Activated T-cell treated with anti-CD3 and anti-CD28 coated beads, Interleukin-2, amount 50 U/mL, for 24 hours (primary cell): ENCODE measurements around the gene FAM3A.

Experiments
- DNase-seq: peaks from one replicate; pipeline ENCODE4 v3.0.0-alpha.2; 2020
- H3K27ac Mint-ChIP-seq: 2 replicates; pipeline ENCODE4 v1.8.0; 2020; ENCODE audit warnings: mild to moderate bottlenecking, mixed read lengths
- H3K27me3 Mint-ChIP-seq: 2 replicates; pipeline ENCODE4 v1.8.0; 2020; ENCODE audit warnings: mixed read lengths
- H3K36me3 Mint-ChIP-seq: 2 replicates; pipeline ENCODE4 v1.8.0; 2020; ENCODE audit warnings: low read depth, mixed read lengths
- H3K4me1 Mint-ChIP-seq: 2 replicates; pipeline ENCODE4 v1.8.0; 2020; ENCODE audit warnings: low read depth, mixed read lengths
- H3K4me3 Mint-ChIP-seq: 2 replicates; pipeline ENCODE4 v1.8.0; 2020; ENCODE audit warnings: mild to moderate bottlenecking, moderate library complexity, mixed read lengths
- H3K9me3 Mint-ChIP-seq: 2 replicates; pipeline ENCODE4 v1.8.0; 2020; ENCODE audit warnings: mixed read lengths

Gene FAM3A

DNA sequence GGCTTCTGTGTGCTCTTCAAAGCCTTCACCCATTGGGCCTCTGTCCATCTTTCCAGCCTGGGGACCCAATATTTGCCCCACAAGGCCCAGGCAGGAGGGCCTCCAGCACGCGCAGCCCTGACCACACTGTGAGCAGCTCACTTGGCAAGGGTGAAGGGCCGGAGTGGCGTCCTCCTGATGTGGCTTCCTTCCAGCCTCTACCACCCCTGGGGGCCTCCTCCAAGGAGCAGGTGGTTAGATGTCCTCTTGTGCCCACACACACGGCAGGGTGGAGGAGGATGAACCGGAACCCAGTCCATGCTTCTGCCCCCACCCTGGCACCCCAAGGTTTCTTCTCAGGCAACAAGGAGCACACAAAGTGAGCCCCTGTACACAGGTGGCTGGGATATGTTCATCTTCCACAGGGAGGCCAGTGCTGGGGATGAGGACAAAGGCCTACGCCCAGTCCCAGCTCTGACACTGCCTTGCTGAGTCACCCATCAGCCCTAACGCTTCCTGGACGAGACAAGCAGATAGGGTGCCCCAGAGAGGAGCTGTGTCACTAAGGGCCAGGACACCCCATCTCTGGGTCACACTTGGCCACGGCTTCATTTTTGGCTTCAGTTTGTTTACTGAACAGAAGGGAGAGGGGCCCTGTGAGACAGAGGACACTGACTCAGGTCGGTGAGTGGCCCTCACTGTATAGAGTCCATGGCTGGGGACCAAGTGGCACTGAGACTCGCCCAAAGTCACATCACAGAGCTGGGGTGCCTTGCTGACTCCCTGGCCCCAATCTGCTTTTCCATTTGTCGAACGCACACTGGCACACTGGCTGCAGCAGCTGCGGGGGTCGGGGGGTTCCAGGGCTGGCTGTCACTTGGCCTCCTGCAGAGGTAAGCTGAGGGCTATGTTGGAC, 31.5 kb downstream of the FAM3A start:
- peaks cover 19% of the 10 kb centered on the region for H3K27me3 Mint-ChIP-seq
- peaks cover 40% of the 10 kb centered on the region for H3K4me1 Mint-ChIP-seq
- peaks cover 48% of the 10 kb centered on the region for H3K36me3 Mint-ChIP-seq
- peak overlapping the region; percentile 78 for H3K4me3 Mint-ChIP-seq
- no peak for DNase-seq
- peak overlapping the region; percentile 61 for H3K27ac Mint-ChIP-seq
- no peaks in the 10 kb centered on the region for H3K9me3 Mint-ChIP-seq

DNA sequence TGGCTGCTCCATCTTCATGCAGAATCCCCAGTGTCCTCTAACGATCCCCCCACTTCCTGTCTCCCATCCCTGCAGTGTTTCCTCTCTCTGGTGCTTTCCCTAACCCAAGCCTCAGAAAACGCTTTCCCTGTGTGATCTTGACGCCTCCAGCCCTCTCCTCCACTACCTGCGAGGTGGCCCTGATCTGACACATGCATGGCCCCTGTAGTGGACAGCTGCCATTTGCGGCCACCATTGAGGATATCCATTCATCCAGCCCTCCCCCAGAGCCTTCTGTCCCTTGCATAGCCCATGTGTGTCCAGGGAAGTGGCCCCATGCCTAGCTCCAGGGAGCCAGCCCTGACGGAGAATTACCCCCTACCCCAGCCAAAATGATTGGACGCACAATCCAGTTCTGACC, 32.7 kb downstream of the FAM3A start:
- no peak for DNase-seq
- peaks cover 41% of the 10 kb centered on the region for H3K36me3 Mint-ChIP-seq
- H3K4me3 Mint-ChIP-seq, result peak overlapping the region; percentile 13
- H3K27ac Mint-ChIP-seq, result peak overlapping the region; percentile 67
- no peaks in the 10 kb centered on the region for H3K9me3 Mint-ChIP-seq
- H3K27me3 Mint-ChIP-seq, result peaks cover 19% of the 10 kb centered on the region
- H3K4me1 Mint-ChIP-seq, result peaks cover 33% of the 10 kb centered on the region

DNA sequence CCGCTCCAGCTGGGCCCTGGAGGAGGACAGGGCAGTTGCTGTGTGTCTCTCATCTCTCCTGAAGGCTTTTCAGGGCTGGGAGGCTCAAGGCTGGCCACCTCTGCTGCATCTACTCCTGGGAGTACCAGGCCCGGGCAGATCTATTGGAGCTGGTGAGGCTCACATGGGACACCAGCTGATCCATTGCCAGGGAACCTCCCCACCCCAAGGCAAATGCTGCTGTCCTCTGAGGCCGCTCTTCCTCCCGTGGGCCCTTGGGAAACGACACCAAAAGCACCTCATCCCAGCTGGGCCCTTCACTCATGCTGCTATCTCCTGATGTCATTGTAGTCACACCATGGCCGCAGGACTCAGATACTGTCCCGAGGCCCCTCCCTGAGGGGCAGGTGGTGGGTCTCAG, 33.2 kb downstream of the FAM3A start:
- peaks cover 15% of the 10 kb centered on the region for H3K27me3 Mint-ChIP-seq
- peaks cover 29% of the 10 kb centered on the region for H3K4me1 Mint-ChIP-seq
- no peak overlapping the region for H3K27ac Mint-ChIP-seq
- H3K4me3 Mint-ChIP-seq, result no peak overlapping the region
- H3K36me3 Mint-ChIP-seq, result peaks cover 36% of the 10 kb centered on the region
- H3K9me3 Mint-ChIP-seq, result no peaks in the 10 kb centered on the region
- DNase-seq, result no peak

DNA sequence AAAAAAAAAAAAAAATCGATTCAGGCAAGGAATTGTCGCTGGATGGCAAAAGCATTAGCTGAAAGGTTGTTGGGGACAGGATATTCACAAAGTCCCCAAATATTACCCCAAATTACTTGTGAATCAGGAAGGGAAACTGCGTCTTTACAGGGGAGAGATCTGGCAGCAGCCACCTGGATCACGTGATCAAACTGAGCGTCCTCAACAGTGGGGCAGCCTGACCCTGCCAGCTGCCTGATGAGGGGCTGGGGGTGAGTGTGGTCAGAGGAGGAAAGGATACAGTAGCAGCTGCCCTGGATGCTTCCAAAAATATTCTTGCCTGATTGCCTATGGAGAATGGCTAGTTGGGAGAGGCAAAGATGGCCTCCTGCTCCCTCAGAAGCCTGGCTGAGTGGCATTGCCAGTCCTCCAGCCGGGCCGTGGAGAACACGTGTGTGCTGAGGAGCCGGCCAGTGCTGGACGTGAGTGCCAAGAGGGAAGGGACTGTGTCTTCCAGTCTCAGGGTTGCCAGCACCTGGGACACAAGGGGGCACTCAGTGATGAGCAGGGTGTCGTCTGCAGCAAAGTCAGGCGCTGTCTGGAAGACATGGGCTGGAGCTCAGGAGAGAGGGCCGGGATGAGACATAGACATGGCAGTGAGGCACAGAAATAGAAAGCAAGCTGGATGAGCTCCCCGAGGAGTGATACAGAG, 34.0 kb downstream of the FAM3A start:
- Mint-ChIP-seq H3K4me1 (peaks cover 34% of the 10 kb centered on the region), H3K36me3 (peaks cover 28% of the 10 kb centered on the region), H3K9me3 (no peaks in the 10 kb centered on the region), H3K4me3 (no peak overlapping the region), H3K27ac (no peak overlapping the region), H3K27me3 (peaks cover 14% of the 10 kb centered on the region)
- DNase-seq, result no peak

DNA sequence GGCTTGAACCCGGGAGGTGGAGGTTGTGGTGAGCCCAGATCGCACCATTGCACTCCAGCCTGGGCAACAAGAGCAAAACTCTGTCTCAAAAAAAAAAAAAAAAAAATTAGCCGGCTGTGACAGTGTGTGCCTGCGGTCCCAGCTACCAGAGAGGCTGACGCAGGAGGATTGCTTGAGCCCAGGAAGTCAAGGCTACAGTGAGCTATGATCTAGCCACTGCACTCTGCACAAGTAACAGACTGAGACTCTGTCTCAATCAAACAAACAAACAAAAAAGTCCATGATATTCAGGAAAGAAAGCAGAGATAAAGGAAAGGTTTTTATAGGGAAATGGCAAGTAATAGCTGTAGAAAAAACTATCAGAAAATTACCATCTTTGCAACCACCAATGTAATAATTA, 34.8 kb downstream of the FAM3A start:
- Mint-ChIP-seq H3K27me3 (peaks cover 14% of the 10 kb centered on the region), H3K36me3 (peaks cover 26% of the 10 kb centered on the region), H3K27ac (no peak overlapping the region), H3K4me3 (no peak overlapping the region), H3K9me3 (no peaks in the 10 kb centered on the region), H3K4me1 (peaks cover 32% of the 10 kb centered on the region)
- no peak for DNase-seq

DNA sequence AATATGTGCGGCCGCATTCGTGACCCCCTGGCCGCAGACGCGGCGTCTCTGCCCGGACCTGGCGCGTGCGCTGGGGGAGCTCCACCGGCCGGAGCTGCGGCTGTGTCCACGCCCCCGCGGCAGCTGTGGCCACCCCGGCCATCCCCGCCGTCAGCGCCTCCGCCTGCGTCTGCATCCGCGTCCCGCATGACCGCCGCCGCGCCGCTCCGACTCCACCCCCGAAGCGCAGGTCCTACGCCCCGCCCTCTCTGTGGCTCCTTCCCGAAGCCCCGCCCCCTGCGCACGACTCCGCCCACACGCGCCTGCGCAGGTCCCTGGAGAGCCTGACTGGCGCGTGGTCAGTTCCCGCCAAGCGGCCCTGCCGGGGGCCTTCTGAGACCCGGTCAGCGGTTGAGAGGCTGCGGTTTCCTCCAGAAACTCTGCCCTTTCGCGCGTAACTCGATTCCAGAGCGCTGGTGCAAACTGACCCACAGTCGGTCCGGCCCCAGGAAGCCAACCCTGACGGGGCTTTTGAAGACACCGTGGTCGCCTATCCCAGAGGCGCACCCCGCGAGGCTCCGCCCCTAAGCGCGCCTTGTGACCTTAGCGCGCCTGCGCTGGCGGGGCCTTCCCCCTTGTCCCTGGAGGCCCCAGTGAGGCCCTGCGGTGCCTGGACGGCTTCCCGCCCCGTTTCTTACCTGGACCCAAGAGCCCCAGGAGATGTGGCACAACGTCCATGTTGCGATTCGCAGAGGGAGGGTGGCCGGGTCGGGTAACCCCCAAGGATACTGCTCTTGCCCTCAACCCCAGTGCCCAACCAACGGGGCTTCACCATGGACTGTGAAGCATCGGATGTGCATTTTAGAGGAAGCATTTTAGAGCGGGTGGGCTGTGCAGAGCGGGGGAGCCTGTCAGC, 37.1 kb downstream of the FAM3A start, which contains the start of gene LAGE3:
TSS of gene LAGE3 (minus strand) at position 554 of the 895 bp plus-strand sequence. CDS start at position 188, 366 bp downstream.
- Mint-ChIP-seq H3K4me3 (peak within 1 kb of the TSS; percentile 84), H3K9me3 (no peaks in the 10 kb centered on the region), H3K36me3 (peaks cover 15% of the 10 kb centered on the region), H3K27ac (peak within 1 kb of the TSS; percentile 94), H3K27me3 (peaks cover 19% of the 10 kb centered on the region), H3K4me1 (peaks cover 27% of the 10 kb centered on the region)
- DNase-seq, result peak; percentile 97

DNA sequence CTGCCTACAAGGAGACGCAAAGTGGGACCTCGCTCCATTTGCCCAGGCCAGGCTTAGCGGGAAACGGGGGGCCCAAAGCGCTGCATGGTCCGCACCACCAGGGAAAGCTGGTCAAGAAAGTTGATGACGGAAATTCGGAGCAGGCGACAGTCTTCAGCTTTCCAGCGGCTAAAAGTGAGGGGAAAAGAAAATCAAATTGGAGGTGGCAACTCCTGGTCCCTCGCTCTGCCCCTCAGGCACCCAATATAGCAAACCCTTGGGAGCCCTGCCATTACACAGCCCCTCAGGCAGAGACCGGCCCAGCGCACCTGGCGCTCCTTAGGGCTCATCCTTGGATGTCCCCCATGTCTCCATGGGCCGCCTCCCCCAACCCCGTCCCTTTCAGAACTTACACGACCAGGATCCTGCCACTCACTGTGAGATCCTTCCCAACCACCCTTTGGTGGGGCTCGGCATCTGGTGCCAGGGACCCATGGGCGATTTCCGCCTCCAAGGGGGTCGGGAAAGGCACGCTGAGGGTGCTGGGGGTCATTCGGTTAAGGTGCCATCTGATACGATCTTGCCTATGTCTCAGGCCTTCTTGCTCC, 38.0 kb downstream of the FAM3A start:
- peaks cover 19% of the 10 kb centered on the region for H3K4me1 Mint-ChIP-seq

DNA sequence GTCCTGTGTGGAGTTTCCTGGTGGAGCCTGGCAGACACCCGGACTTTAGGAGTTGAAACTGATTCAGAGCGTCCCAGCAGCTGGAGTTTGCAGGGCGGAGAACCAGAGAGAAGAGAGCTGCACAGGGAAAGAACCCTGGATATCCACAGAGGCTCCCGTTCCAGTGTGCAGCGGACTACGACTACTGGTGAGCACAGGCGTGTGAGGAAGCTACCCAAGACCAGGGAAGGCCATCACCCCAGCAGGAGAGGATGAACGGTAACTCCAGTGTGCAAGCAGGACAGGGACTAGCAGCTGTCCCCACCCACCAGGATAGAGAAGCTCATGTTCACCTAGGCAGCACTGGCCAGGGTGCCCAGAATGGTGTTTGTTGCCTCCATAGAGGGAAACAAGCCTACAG, 39.2 kb downstream of the FAM3A start:
- Mint-ChIP-seq H3K27ac (no peak overlapping the region), H3K4me1 (peaks cover 19% of the 10 kb centered on the region), H3K36me3 (peaks cover 22% of the 10 kb centered on the region), H3K9me3 (no peaks in the 10 kb centered on the region), H3K27me3 (peaks cover 9% of the 10 kb centered on the region), H3K4me3 (no peak overlapping the region)
- DNase-seq, result no peak

More for the DNA sequence above, 38.0 kb downstream of the FAM3A start:
- Mint-ChIP-seq H3K36me3 (peaks cover 13% of the 10 kb centered on the region), H3K27me3 (peaks cover 15% of the 10 kb centered on the region), H3K4me3 (peak overlapping the region; percentile 84), H3K9me3 (no peaks in the 10 kb centered on the region), H3K27ac (peak overlapping the region; percentile 94)
- no peak for DNase-seq

DNA sequence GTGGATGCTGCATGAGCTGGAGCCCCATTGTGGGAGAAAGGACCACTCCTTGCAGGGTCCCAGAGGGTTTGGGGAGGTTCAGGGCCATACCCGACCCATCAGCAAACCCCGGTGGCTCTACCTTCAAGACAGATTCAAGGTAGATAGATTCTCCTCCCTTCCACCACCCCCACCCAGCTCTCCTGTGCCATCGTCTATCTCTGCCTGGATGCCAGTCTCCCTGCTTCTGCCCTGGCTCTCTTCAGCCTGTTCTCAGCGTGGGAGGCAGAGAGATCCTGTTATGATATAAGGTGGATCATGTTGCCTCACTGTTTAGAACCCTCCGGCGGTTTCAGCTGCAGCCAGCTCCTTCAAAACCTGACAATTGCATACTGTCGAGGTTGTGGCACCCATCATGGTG, 42.3 kb downstream of the FAM3A start:
- peaks cover 12% of the 10 kb centered on the region for H3K4me1 Mint-ChIP-seq
- no peak overlapping the region for H3K27ac Mint-ChIP-seq

DNA sequence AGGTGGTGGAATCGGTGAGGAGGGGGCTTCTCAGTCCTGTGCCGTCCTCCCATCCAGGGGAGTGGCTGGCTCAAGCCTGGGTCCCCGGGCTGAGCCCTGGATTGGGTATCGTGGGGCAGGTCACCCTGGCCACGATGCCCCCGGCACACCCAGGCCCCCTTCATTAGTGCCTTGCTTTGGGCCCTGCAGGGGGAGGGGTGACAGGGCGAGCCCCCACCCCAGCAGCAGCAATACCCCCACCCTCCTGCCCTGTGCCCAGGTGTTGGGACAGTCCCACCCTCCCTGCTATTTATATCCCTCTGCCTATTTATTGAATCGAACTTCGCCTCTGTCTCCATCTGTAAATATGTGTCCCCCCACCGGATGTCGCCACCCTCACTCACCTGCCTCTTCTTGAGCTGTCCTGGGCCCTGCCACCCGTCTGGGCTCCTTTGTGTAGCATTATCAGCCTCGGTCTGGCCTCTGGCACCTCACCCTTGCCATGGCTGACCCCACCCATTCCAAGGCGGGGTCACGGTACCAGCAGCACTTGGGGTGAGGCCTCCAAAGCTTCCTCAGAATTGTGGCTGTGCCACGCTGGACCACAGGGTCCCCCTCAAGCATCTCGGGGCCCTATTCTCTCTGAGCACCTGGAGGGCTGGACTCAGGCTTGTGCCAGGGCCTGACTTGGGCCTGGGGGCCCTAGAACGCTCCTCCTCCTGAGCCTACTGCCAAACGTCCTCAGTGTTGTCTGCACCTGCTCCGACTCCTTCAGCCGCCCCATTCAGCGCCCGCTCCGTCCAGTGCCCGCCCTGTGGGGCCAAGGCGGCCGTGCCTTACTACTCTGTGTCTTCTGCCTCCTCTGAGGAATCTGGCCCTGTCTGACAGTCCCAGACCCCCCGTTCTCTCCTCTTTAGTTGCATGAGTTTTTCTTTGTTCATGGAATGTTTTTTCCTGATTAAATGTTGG, 43.1 kb downstream of the FAM3A start:
- no peak overlapping the region for H3K27ac Mint-ChIP-seq
- no peak overlapping the region for H3K4me3 Mint-ChIP-seq
- peaks cover 51% of the 10 kb centered on the region for H3K36me3 Mint-ChIP-seq
- DNase-seq, result no peak
- H3K4me1 Mint-ChIP-seq, result peaks cover 12% of the 10 kb centered on the region
- H3K9me3 Mint-ChIP-seq, result no peaks in the 10 kb centered on the region
- peaks cover 5% of the 10 kb centered on the region for H3K27me3 Mint-ChIP-seq

More for the DNA sequence above, 42.3 kb downstream of the FAM3A start:
- Mint-ChIP-seq H3K36me3 (peaks cover 46% of the 10 kb centered on the region), H3K9me3 (no peaks in the 10 kb centered on the region), H3K27me3 (peaks cover 5% of the 10 kb centered on the region), H3K4me3 (no peak overlapping the region)
- DNase-seq, result no peak

DNA sequence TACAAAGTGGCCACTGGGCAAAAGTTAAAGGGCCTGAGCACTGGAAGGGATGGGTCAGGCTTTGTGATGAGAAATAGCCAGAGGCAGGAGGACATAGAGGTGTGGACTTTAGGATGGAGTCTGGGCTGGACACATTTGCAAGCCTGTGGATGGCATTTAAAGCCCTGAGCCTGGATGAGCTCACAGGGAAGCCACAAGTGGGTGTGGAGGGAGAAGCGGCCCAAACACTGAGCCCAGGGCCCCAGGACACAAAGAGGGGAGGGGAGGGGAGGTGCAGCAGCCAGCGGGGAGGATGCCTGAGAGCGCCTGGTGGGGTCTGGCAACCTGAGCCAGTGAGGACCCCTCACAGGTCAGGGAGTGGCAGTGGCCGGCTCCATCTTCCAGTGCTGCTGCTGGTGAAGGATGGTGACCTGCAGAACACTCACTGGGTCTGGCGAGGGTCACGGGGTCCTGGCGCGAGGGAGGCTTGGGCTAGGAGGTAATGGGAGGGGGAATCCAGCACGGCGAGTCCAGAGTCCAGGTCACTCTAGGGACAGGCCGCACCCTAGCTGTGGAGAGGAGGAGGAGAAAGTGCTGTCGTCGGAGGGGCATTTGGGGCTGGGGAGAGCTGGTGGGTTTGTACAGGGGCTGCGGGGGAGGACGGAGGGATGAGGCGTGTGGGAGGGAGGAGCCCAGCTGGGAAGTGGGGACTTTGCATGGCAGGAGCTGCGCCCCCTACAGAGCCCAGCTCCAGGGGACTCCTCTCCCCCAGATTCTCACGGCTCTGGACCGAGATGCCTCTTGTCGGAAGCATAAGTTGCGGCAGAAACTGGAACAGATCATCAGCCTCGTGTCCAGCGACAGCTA, 44.0 kb downstream of the FAM3A start:
- H3K4me1 Mint-ChIP-seq, result peaks cover 4% of the 10 kb centered on the region
- no peak overlapping the region for H3K27ac Mint-ChIP-seq
- peaks cover 52% of the 10 kb centered on the region for H3K36me3 Mint-ChIP-seq
- no peak for DNase-seq
- peaks cover 5% of the 10 kb centered on the region for H3K27me3 Mint-ChIP-seq
- no peaks in the 10 kb centered on the region for H3K9me3 Mint-ChIP-seq
- no peak overlapping the region for H3K4me3 Mint-ChIP-seq

DNA sequence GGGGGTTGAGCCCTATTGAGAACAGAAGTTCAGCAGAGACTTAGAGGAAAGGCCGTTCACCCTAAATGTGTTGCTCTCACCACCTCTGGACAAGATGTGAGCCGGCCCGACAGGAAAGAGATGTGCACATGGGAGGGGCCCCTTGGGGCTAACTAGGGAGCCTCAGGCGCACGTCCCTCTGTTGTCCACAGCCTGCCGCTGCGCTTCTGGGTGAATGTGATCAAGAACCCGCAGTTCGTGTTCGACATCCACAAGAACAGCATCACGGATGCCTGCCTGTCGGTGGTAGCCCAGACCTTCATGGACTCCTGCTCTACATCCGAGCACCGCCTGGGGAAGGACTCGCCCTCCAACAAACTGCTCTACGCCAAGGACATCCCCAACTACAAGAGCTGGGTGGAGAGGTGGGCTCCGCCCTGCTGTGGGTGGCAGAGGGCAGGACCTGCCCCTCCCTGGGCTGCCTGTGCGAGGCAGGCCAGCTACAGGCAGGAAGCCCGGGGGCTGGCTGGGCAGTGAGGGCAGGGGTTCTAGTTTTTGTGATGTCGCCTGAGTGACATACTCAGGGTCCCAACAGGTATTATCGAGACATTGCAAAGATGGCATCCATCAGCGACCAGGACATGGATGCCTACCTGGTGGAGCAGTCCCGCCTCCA, 45.0 kb downstream of the FAM3A start:
- DNase-seq, result no peak
- Mint-ChIP-seq H3K27me3 (peaks cover 5% of the 10 kb centered on the region), H3K36me3 (peaks cover 57% of the 10 kb centered on the region), H3K4me3 (no peak overlapping the region), H3K4me1 (peaks cover 4% of the 10 kb centered on the region), H3K27ac (no peak overlapping the region), H3K9me3 (no peaks in the 10 kb centered on the region)
